ENCODE data around the gene FCGR2B.
"Not testable (repeated sequence)": the region's sequence is repeated elsewhere in the genome, so short reads cannot be mapped to it uniquely, and the experiment has no call there.

The FCGR2B gene

GRCh38 chr1:161661660-161662311 lies 1.2 kb upstream of the FCGR2B start:
- ATAC-seq (replicated peaks; ENCODE audit: extremely low read depth, poor library complexity, severe bottlenecking): peak; percentile 100
- peak in 1 of 2 donors; percentile 35 for DNase-seq (ENCODE audit: low spot score in 2 of 2)
- not testable (repeated sequence) for H3K27ac Mint-ChIP-seq (ENCODE audit: low read depth); H3K4me1 Mint-ChIP-seq; H3K9me3 Mint-ChIP-seq; H3K27me3 Mint-ChIP-seq; H3K36me3 Mint-ChIP-seq (ENCODE audit: insufficient read depth); H3K4me3 Mint-ChIP-seq

- H3K9me3 Mint-ChIP-seq; H3K4me3 Mint-ChIP-seq; DNase-seq (ENCODE audit: low spot score in 2 of 2); ATAC-seq (replicated peaks; ENCODE audit: extremely low read depth, poor library complexity, severe bottlenecking); H3K27ac Mint-ChIP-seq (ENCODE audit: low read depth); H3K27me3 Mint-ChIP-seq; H3K4me1 Mint-ChIP-seq; H3K36me3 Mint-ChIP-seq (ENCODE audit: insufficient read depth): not testable (repeated sequence)
These were observed 626 bp downstream of the FCGR2B start for GRCh38 chr1:161663569-161663968.

- H3K36me3 Mint-ChIP-seq (ENCODE audit: insufficient read depth); H3K4me1 Mint-ChIP-seq; H3K4me3 Mint-ChIP-seq; H3K27me3 Mint-ChIP-seq; H3K9me3 Mint-ChIP-seq; H3K27ac Mint-ChIP-seq (ENCODE audit: low read depth); ATAC-seq (replicated peaks; ENCODE audit: extremely low read depth, poor library complexity, severe bottlenecking); DNase-seq (ENCODE audit: low spot score in 2 of 2): not testable (repeated sequence)
These were observed 1.7 kb downstream of the FCGR2B start for GRCh38 chr1:161664689-161665088.

- ATAC-seq (replicated peaks; ENCODE audit: extremely low read depth, poor library complexity, severe bottlenecking); H3K36me3 Mint-ChIP-seq (ENCODE audit: insufficient read depth); H3K27me3 Mint-ChIP-seq; H3K9me3 Mint-ChIP-seq; H3K27ac Mint-ChIP-seq (ENCODE audit: low read depth); H3K4me1 Mint-ChIP-seq; DNase-seq (ENCODE audit: low spot score in 2 of 2); H3K4me3 Mint-ChIP-seq: not testable (repeated sequence)
These were observed 8.4 kb downstream of the FCGR2B start for GRCh38 chr1:161671045-161672020.

- H3K9me3 Mint-ChIP-seq; H3K27ac Mint-ChIP-seq (ENCODE audit: low read depth); H3K4me3 Mint-ChIP-seq; DNase-seq (ENCODE audit: low spot score in 2 of 2); H3K4me1 Mint-ChIP-seq; H3K27me3 Mint-ChIP-seq; H3K36me3 Mint-ChIP-seq (ENCODE audit: insufficient read depth); ATAC-seq (replicated peaks; ENCODE audit: extremely low read depth, poor library complexity, severe bottlenecking): not testable (repeated sequence)
These were observed 10.5 kb downstream of the FCGR2B start for GRCh38 chr1:161673437-161673836.

GRCh38 chr1:161674447-161674846 lies 11.5 kb downstream of the FCGR2B start:
- DNase-seq (ENCODE audit: low spot score in 2 of 2); H3K27me3 Mint-ChIP-seq; H3K9me3 Mint-ChIP-seq; ATAC-seq (replicated peaks; ENCODE audit: extremely low read depth, poor library complexity, severe bottlenecking); H3K36me3 Mint-ChIP-seq (ENCODE audit: insufficient read depth); H3K27ac Mint-ChIP-seq (ENCODE audit: low read depth); H3K4me1 Mint-ChIP-seq; H3K4me3 Mint-ChIP-seq: not testable (repeated sequence)

GRCh38 chr1:161674908-161675307 lies 12.0 kb downstream of the FCGR2B start:
- not testable (repeated sequence) for H3K4me1 Mint-ChIP-seq; DNase-seq (ENCODE audit: low spot score in 2 of 2); H3K4me3 Mint-ChIP-seq; ATAC-seq (replicated peaks; ENCODE audit: extremely low read depth, poor library complexity, severe bottlenecking); H3K36me3 Mint-ChIP-seq (ENCODE audit: insufficient read depth); H3K9me3 Mint-ChIP-seq; H3K27me3 Mint-ChIP-seq; H3K27ac Mint-ChIP-seq (ENCODE audit: low read depth)

GRCh38 chr1:161676441-161676840 lies 13.5 kb downstream of the FCGR2B start:
- no peaks in the 10 kb centered on the region for H3K4me1 Mint-ChIP-seq
- H3K4me3 Mint-ChIP-seq: no peak overlapping the region
- DNase-seq (ENCODE audit: low spot score in 2 of 2) (no peak), ATAC-seq (replicated peaks; ENCODE audit: extremely low read depth, poor library complexity, severe bottlenecking) (no peak)
- no peaks in the 10 kb centered on the region for H3K27me3 Mint-ChIP-seq
- no peaks in the 10 kb centered on the region for H3K9me3 Mint-ChIP-seq
- no peaks in the 10 kb centered on the region for H3K36me3 Mint-ChIP-seq (ENCODE audit: insufficient read depth)
- H3K27ac Mint-ChIP-seq (ENCODE audit: low read depth): no peak overlapping the region

- Mint-ChIP-seq H3K9me3 (no peaks in the 10 kb centered on the region), H3K27ac (ENCODE audit: low read depth) (no peak overlapping the region), H3K36me3 (ENCODE audit: insufficient read depth) (no peaks in the 10 kb centered on the region), H3K4me3 (no peak overlapping the region), H3K4me1 (no peaks in the 10 kb centered on the region), H3K27me3 (no peaks in the 10 kb centered on the region)
- DNase-seq (ENCODE audit: low spot score in 2 of 2) (no peak), ATAC-seq (replicated peaks; ENCODE audit: extremely low read depth, poor library complexity, severe bottlenecking) (no peak)
These were observed 14.2 kb downstream of the FCGR2B start for GRCh38 chr1:161676958-161677689.

GRCh38 chr1:161678500-161678899 lies 15.6 kb downstream of the FCGR2B start:
- Mint-ChIP-seq H3K36me3 (ENCODE audit: insufficient read depth) (no peaks in the 10 kb centered on the region), H3K27ac (ENCODE audit: low read depth) (no peak overlapping the region), H3K27me3 (no peaks in the 10 kb centered on the region), H3K4me1 (no peaks in the 10 kb centered on the region), H3K4me3 (no peak overlapping the region), H3K9me3 (no peaks in the 10 kb centered on the region)
- no peak for DNase-seq (ENCODE audit: low spot score in 2 of 2)
- ATAC-seq (replicated peaks; ENCODE audit: extremely low read depth, poor library complexity, severe bottlenecking): no peak

GRCh38 chr1:161681879-161682278 lies 18.9 kb downstream of the FCGR2B start:
- no peak for ATAC-seq (replicated peaks; ENCODE audit: extremely low read depth, poor library complexity, severe bottlenecking)
- Mint-ChIP-seq H3K4me3 (no peak overlapping the region), H3K4me1 (no peaks in the 10 kb centered on the region), H3K9me3 (no peaks in the 10 kb centered on the region), H3K36me3 (ENCODE audit: insufficient read depth) (no peaks in the 10 kb centered on the region), H3K27ac (ENCODE audit: low read depth) (no peak overlapping the region), H3K27me3 (peaks cover 14% of the 10 kb centered on the region)
- DNase-seq (ENCODE audit: low spot score in 2 of 2): no peak

GRCh38 chr1:161688946-161689345 lies 26.0 kb downstream of the FCGR2B start:
- DNase-seq (ENCODE audit: low spot score in 2 of 2): no peak
- no peak for ATAC-seq (replicated peaks; ENCODE audit: extremely low read depth, poor library complexity, severe bottlenecking)
- no peak overlapping the region for H3K27ac Mint-ChIP-seq (ENCODE audit: low read depth)
- H3K27me3 Mint-ChIP-seq: peaks cover 56% of the 10 kb centered on the region
- no peaks in the 10 kb centered on the region for H3K36me3 Mint-ChIP-seq (ENCODE audit: insufficient read depth)
- H3K4me3 Mint-ChIP-seq: no peak overlapping the region
- no peaks in the 10 kb centered on the region for H3K4me1 Mint-ChIP-seq
- no peaks in the 10 kb centered on the region for H3K9me3 Mint-ChIP-seq

All from central memory CD8-positive, alpha-beta T cell (primary cell).